HG03064 (cell line): Measurements from ENCODE around the gene CYB5RL.
"Not testable (repeated sequence)": the region's sequence is repeated elsewhere in the genome, so short reads cannot be mapped to it uniquely, and the experiment has no call there.

ENCODE experiments used
- ATAC-seq: cut with Tn5 transposase; IDR thresholded peaks from one replicate; pipeline ENCODE4 v1.9.1; 2021; ENCODE audit warnings: low read depth; ENCODE audit not compliant: unreplicated experiment

The CYB5RL gene

GRCh38 chr1:54227091-54227602 is 27.3 kb upstream of the CYB5RL start:
- no peak for ATAC-seq

- ATAC-seq = no peak
Measured at GRCh38 chr1:54225986-54226559, 26.2 kb upstream of the CYB5RL start.

GRCh38 chr1:54225378-54225777 is 25.5 kb upstream of the CYB5RL start:
- no peak for ATAC-seq

GRCh38 chr1:54224233-54224632 is 24.4 kb upstream of the CYB5RL start:
- ATAC-seq = no peak

GRCh38 chr1:54223441-54224202 is 23.8 kb upstream of the CYB5RL start:
- no peak for ATAC-seq

- no peak for ATAC-seq
Measured at GRCh38 chr1:54222711-54223110, 22.9 kb upstream of the CYB5RL start.

GRCh38 chr1:54221867-54222484 is 22.1 kb upstream of the CYB5RL start:
- ATAC-seq = no peak

- ATAC-seq = no peak
Measured at GRCh38 chr1:54221113-54221834, 21.4 kb upstream of the CYB5RL start.

GRCh38 chr1:54220004-54220811 is 20.4 kb upstream of the CYB5RL start:
- no peak for ATAC-seq

GRCh38 chr1:54219688-54220003 is 19.8 kb upstream of the CYB5RL start:
- ATAC-seq = no peak

GRCh38 chr1:54218883-54219687 is 19.3 kb upstream of the CYB5RL start:
- no peak for ATAC-seq

- ATAC-seq = no peak
Measured at GRCh38 chr1:54215523-54215922, 15.7 kb upstream of the CYB5RL start.

- ATAC-seq = no peak
Measured at GRCh38 chr1:54212872-54213271, 13.0 kb upstream of the CYB5RL start.

- not testable (repeated sequence) for ATAC-seq
Measured at GRCh38 chr1:54207896-54208295, 8.1 kb upstream of the CYB5RL start.

- no peak for ATAC-seq
Measured at GRCh38 chr1:54207287-54207686, 7.5 kb upstream of the CYB5RL start.

GRCh38 chr1:54204199-54204598 is 4.4 kb upstream of the CYB5RL start:
- no peak for ATAC-seq

GRCh38 chr1:54200519-54200997 is 728 bp upstream of the CYB5RL start:
- ATAC-seq = peak; percentile 9

- no peak for ATAC-seq
Measured at GRCh38 chr1:54199151-54199764, 572 bp downstream of the CYB5RL start.

GRCh38 chr1:54193453-54193852 is 6.4 kb downstream of the CYB5RL start:
- ATAC-seq = no peak
